Fibroblast of mammary gland (primary cell): ENCODE measurements around the gene DCHS2.

Experiments
- DNase-seq: peaks from one replicate; pipeline ENCODE4 v3.0.0-alpha.2; 2010; ENCODE audit warnings: low read depth
- H3K4me3 ChIP-seq: 2 replicates; pipeline ENCODE4 v1.5.1; 2011; ENCODE audit warnings: low read depth, mild to moderate bottlenecking, low read length, moderate library complexity; ENCODE audit not compliant: control insufficient read depth
- TF ChIP-seq, protein P1 (sequence below): conservative IDR thresholded peaks from 2 replicates; pipeline ENCODE4 v1.5.1; 2011; ENCODE audit warnings: low read depth, low read length, inconsistent platforms; ENCODE audit not compliant: control insufficient read depth, insufficient read depth

Gene DCHS2

DNA sequence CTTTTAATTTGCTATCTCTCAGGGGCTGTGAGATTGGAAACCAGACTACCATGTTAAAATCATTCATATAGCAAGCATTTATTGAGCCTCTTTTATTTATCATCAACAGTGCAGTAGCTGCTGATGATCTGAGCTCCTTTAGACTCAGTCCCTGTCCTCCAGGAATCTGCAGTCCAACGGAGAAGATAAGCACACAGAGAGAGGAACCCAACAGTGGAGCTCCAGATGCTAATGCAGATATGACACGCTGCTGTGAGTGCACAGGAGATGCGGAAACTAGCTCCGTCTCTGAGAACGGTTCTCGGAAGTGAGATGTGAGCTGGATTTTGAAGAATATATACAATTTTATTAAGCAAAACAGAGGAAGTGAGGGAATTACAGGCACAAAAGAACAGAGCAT lies 35.4 kb downstream of the DCHS2 start:
- no peak overlapping the region for H3K4me3 ChIP-seq
- no peak for DNase-seq
- TF ChIP-seq, protein P1, sequence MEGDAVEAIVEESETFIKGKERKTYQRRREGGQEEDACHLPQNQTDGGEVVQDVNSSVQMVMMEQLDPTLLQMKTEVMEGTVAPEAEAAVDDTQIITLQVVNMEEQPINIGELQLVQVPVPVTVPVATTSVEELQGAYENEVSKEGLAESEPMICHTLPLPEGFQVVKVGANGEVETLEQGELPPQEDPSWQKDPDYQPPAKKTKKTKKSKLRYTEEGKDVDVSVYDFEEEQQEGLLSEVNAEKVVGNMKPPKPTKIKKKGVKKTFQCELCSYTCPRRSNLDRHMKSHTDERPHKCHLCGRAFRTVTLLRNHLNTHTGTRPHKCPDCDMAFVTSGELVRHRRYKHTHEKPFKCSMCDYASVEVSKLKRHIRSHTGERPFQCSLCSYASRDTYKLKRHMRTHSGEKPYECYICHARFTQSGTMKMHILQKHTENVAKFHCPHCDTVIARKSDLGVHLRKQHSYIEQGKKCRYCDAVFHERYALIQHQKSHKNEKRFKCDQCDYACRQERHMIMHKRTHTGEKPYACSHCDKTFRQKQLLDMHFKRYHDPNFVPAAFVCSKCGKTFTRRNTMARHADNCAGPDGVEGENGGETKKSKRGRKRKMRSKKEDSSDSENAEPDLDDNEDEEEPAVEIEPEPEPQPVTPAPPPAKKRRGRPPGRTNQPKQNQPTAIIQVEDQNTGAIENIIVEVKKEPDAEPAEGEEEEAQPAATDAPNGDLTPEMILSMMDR = no peak

DNA sequence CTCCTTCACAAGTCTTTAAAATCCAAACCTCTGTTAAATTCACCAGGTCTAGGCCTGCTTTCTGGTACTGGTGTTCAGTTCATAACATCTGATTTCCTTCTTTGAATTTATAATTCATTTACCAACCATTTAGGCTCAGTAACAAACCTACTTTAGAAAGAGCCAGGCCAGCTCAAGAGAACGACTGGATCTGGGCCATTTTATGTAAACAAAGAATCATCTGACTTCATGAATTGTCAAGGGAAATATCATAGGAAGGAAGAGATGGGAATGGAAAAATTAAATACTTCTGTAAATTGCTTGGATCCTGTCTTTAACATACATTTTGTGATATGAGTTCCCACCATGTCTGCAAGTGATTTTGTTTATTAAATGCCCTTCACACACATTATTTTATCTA lies 36.5 kb downstream of the DCHS2 start:
- TF ChIP-seq, protein P1 = no peak
- no peak for DNase-seq
- no peak overlapping the region for H3K4me3 ChIP-seq

GRCh38 chr4:154454710-154455109 lies 36.9 kb downstream of the DCHS2 start:
- no peak overlapping the region for H3K4me3 ChIP-seq
- TF ChIP-seq, protein P1 = no peak
- DNase-seq = no peak

DNA sequence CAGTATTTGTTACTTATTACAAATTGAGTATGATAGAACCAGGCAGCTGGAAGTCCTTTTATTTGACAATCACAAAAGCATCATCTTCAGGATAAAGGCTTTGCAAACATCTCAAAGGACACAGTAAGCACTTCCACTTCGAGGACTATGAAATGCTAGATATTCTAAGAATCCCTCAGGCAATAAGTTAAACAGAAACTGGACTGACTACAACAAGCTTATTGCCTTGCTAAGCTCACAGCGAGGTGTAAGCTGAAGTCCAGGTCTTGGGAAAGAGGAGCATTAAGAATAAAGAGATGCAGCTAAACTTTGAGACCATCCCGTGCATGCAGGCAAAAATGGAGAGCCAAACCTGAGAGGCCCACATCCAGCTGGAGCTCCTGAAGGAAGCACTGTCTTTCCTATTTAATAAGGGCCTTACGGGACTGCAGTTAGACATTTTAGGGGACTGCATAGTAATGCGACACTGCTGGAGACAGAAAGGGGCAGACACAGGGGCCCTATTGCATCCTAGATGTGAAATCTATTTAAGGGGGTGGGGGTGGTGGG lies 38.7 kb downstream of the DCHS2 start:
- TF ChIP-seq, protein P1 = no peak
- no peak overlapping the region for H3K4me3 ChIP-seq

DNA sequence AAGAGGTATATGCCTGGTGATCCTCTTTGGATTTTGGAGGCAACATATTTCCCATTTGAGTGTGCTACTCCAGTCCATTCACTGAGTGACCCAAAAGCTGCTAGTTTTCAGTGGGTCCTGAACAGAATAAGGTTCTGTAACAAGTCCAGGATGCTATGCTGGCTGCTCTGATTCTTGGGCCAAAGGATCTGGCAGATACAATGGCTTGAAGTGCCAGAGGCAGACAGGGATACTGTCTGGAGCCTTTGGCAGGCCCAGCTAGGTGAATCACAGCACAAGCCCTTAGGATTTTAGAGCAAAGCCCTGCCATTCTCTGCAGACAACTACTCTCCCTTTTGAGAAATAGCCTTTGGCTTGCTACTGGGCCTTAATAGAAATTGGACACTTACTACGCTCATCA lies 40.6 kb downstream of the DCHS2 start:
- H3K4me3 ChIP-seq = no peak overlapping the region
- TF ChIP-seq, protein P1 = no peak
- no peak for DNase-seq

More for the DNA sequence above, 38.7 kb downstream of the DCHS2 start:
- DNase-seq = no peak

- TF ChIP-seq, protein P1 = no peak
- H3K4me3 ChIP-seq = no peak overlapping the region
- DNase-seq = no peak
Measured at GRCh38 chr4:154444958-154445357, 46.6 kb downstream of the DCHS2 start.

DNA sequence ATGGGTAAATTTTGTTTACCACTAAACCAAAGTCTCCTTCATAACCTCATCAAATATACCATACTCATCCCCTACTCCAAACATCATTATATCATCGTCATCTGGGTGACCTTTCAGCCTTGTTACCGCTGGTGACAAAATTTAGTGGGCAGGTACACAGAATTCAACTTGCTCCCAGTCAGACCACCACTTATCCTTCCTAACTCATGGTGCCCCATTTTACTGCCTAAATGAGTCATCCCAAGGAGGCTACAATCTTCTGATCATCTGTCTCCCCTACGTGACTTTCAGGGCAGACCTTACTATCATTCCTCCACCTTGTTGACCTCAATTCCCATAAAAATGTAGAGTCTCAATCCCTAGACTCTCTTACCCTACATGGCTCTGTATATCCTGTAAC lies 49.6 kb downstream of the DCHS2 start:
- TF ChIP-seq, protein P1 = no peak
- DNase-seq = no peak

More for the DNA sequence above, 49.6 kb downstream of the DCHS2 start:
- H3K4me3 ChIP-seq = no peak overlapping the region
